HEK293 (cell line): ENCODE measurements around the gene UNCX.

ENCODE experiments used
- CTCF ChIA-PET: fragments of 350-600 bp; formaldehyde crosslinking; extraction: SDS; loops from one replicate; lab custom pipeline; 2021; ENCODE audit warnings: antibody characterized with exemption; lab: Yijun Ruan, JAX
- POLR2A ChIA-PET: fragments of 300-600 bp; formaldehyde crosslinking; extraction: SDS; loops from one replicate; lab custom pipeline; 2020; ENCODE audit warnings: antibody characterized with exemption, inconsistent platforms; lab: Yijun Ruan, JAX
- H3K27ac ChIP-seq: fragments of 200-500 bp; sonication (Bioruptor generic); 2 replicates; pipeline ENCODE4 v1.5.1; 2014; ENCODE audit warnings: low read depth, low read length, control low read depth, inconsistent platforms; ENCODE audit errors: extremely low read depth
- H3K36me3 ChIP-seq, 2 experiments: fragments of 200-500 bp in 1 of 2; sonication (Bioruptor generic) in 1 of 2; 1 replicate in 1 of 2; 2 replicates in 1 of 2; pipeline ENCODE4 v1.5.1; 2014 to 2017; ENCODE audit warnings: inconsistent platforms in 2 of 2, low read length in 2 of 2; ENCODE audit not compliant: control insufficient read depth in 2 of 2, insufficient read depth in 1 of 2
- H3K4me1 ChIP-seq: fragments of 200-500 bp; sonication (Bioruptor generic); 2 replicates; pipeline ENCODE4 v1.5.1; 2014; ENCODE audit warnings: mild to moderate bottlenecking, low read length, inconsistent platforms; ENCODE audit not compliant: control insufficient read depth, insufficient read depth
- H3K4me3 ChIP-seq: 2 replicates; pipeline ENCODE4 v1.5.1; 2011; ENCODE audit warnings: low read depth, mild to moderate bottlenecking, control low read depth, low read length, moderate library complexity
- H3K9me3 ChIP-seq: fragments of 200-500 bp; sonication (Bioruptor generic); 2 replicates; pipeline ENCODE4 v1.5.1; 2014; ENCODE audit warnings: low read depth, low read length, inconsistent platforms; ENCODE audit not compliant: control insufficient read depth, insufficient read depth
- BCL6B ChIP-seq: fragments of 450-650 bp; formaldehyde crosslinking; IDR thresholded peaks from 2 replicates; pipeline ENCODE4 v1.5.1; 2017; ENCODE audit warnings: missing biosample characterization, missing genetic modification characterization
- GLI4 ChIP-seq: fragments of 450-650 bp; formaldehyde crosslinking; IDR thresholded peaks from 2 replicates; pipeline ENCODE4 v1.5.1; 2016; ENCODE audit warnings: missing biosample characterization, missing genetic modification characterization
- PRDM6 ChIP-seq: fragments of 450-650 bp; formaldehyde crosslinking; IDR thresholded peaks from 2 replicates; pipeline ENCODE4 v1.5.1; 2017; ENCODE audit warnings: missing biosample characterization, missing genetic modification characterization
- ZBTB1 ChIP-seq: fragments of 450-650 bp; formaldehyde crosslinking; IDR thresholded peaks from 2 replicates; pipeline ENCODE4 v1.5.1; 2016; ENCODE audit warnings: missing biosample characterization, missing genetic modification characterization
- ZBTB26 ChIP-seq: fragments of 450-650 bp; formaldehyde crosslinking; optimal IDR thresholded peaks from 2 replicates; pipeline ENCODE3; 2016; ENCODE audit warnings: missing biosample characterization, mild to moderate bottlenecking, missing genetic modification characterization
- ZIC2 ChIP-seq: fragments of 450-650 bp; formaldehyde crosslinking; IDR thresholded peaks from 2 replicates; pipeline ENCODE4 v1.5.1; 2016; ENCODE audit warnings: missing biosample characterization, missing genetic modification characterization
- ZNF140 ChIP-seq: fragments of 450-650 bp; formaldehyde crosslinking; IDR thresholded peaks from 2 replicates; pipeline ENCODE4 v1.5.1; 2016; ENCODE audit warnings: missing biosample characterization, missing genetic modification characterization
- ZNF24 ChIP-seq: fragments of 450-650 bp; formaldehyde crosslinking; IDR thresholded peaks from 2 replicates; pipeline ENCODE4 v1.5.1; 2016; ENCODE audit warnings: missing biosample characterization, missing genetic modification characterization
- ZNF248 ChIP-seq: fragments of 450-650 bp; formaldehyde crosslinking; IDR thresholded peaks from 2 replicates; pipeline ENCODE4 v1.5.1; 2017; ENCODE audit warnings: missing biosample characterization, missing genetic modification characterization
- ZNF37A ChIP-seq: fragments of 450-650 bp; IDR thresholded peaks from 2 replicates; pipeline ENCODE4 v1.5.1; 2018; ENCODE audit warnings: missing biosample characterization, missing genetic modification characterization
- ZNF626 ChIP-seq: fragments of 450-650 bp; sonication (Bioruptor Pico); formaldehyde crosslinking; IDR thresholded peaks from 2 replicates; pipeline ENCODE4 v1.5.1; 2018; ENCODE audit warnings: missing biosample characterization, missing genetic modification characterization, inconsistent platforms
- ZNF654 ChIP-seq: fragments of 450-650 bp; formaldehyde crosslinking; IDR thresholded peaks from 2 replicates; pipeline ENCODE4 v1.5.1; 2016; ENCODE audit warnings: low read depth, missing biosample characterization, missing genetic modification characterization
- ZNF664 ChIP-seq: fragments of 450-650 bp; formaldehyde crosslinking; IDR thresholded peaks from 2 replicates; pipeline ENCODE4 v1.5.1; 2016; ENCODE audit warnings: missing biosample characterization, missing genetic modification characterization
- ZNF776 ChIP-seq: fragments of 450-650 bp; formaldehyde crosslinking; IDR thresholded peaks from 2 replicates; pipeline ENCODE4 v1.5.0; 2017; ENCODE audit warnings: missing biosample characterization, missing genetic modification characterization, borderline replicate concordance
- ZNF830 ChIP-seq: fragments of 450-650 bp; IDR thresholded peaks from 2 replicates; pipeline ENCODE4 v1.5.0; 2018; ENCODE audit warnings: missing biosample characterization, missing genetic modification characterization, low read depth, mild to moderate bottlenecking, moderate library complexity
- ZSCAN23 ChIP-seq: fragments of 450-650 bp; formaldehyde crosslinking; IDR thresholded peaks from 2 replicates; pipeline ENCODE4 v1.5.1; 2016; ENCODE audit warnings: missing biosample characterization, missing genetic modification characterization
- TF ChIP-seq, protein P1 (sequence below): fragments of 450-650 bp; formaldehyde crosslinking; IDR thresholded peaks from 2 replicates; pipeline ENCODE4 v1.5.1; 2016; ENCODE audit warnings: missing biosample characterization, missing genetic modification characterization
- TF ChIP-seq, protein P2 (sequence below): fragments of 450-650 bp; formaldehyde crosslinking; IDR thresholded peaks from 2 replicates; pipeline ENCODE4 v1.5.1; 2017; ENCODE audit warnings: missing biosample characterization, mild to moderate bottlenecking, missing genetic modification characterization, moderate library complexity

The UNCX gene

DNA sequence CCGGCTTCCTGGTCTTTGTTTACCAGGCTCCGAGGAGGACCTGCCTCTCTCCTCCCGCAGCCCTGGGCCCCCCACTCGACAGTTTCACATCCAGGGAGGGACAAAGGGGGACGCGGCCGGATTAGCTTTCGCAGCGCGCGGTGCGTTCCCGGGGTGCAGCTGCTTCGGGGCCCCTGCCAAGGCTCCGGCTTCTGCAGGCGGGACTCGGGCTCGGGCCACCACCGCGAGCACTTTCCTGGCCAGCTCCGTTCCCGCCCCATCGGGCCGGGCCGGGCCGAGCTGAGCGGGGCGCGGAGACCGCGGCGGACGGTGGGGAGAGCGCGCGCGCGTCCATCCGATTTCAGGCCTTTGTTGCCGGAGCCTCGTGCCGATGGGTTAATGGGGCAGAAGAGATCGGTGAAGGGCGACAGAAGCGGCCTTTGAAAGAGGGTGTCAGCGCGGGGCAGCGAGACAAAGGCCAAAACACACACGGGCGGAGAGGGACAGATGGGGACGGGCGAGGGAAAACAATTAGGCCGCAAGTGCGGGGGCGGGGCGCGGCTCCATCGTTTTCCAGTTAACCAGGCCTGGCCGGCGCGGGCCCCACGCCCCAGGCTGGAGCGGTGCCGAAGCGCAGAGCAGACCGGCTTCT is 8.5 kb upstream of the UNCX start (continued):
- TF ChIP-seq ZNF140 = no peak

DNA sequence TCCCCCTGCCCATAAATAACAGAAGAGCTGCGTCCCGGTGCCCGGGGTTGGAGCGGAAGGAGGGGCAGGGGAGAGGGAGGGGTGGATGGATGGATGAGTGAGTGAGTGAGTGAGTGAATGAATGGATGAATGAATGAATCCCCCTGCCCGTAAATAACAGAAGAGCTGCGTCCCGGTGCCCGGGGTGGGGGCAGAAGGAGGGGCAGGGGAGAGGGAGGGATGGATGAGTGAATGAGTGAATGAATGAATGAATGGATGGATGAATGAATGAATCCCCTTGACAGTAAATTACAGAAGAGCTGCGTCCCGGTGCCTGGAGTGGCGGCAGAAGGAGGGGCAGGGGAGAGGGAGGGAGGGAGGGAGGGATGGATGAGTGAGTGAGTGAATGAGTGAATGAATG is 7.6 kb upstream of the UNCX start:
- H3K9me3 ChIP-seq = no peaks in the 10 kb centered on the region
- H3K4me1 ChIP-seq = no peaks in the 10 kb centered on the region
- TF ChIP-seq, protein P1, sequence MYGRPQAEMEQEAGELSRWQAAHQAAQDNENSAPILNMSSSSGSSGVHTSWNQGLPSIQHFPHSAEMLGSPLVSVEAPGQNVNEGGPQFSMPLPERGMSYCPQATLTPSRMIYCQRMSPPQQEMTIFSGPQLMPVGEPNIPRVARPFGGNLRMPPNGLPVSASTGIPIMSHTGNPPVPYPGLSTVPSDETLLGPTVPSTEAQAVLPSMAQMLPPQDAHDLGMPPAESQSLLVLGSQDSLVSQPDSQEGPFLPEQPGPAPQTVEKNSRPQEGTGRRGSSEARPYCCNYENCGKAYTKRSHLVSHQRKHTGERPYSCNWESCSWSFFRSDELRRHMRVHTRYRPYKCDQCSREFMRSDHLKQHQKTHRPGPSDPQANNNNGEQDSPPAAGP (tag by site-specific recombination) = no peak
- no peak for TF ChIP-seq GLI4
- no peak for TF ChIP-seq PRDM6 (tag by site-specific recombination)
- TF ChIP-seq ZNF626 (tag by site-specific recombination) = no peak
- TF ChIP-seq ZIC2 = no peak
- TF ChIP-seq ZSCAN23 (tag by site-specific recombination) = no peak
- no peak for TF ChIP-seq ZNF776
- TF ChIP-seq ZNF664 = no peak
- TF ChIP-seq ZNF830 (tag by site-specific recombination) = no peak
- TF ChIP-seq BCL6B (tag by site-specific recombination) = no peak
- TF ChIP-seq ZNF37A = no peak
- no peak for TF ChIP-seq ZNF248 (tag by site-specific recombination)
- no peak for TF ChIP-seq ZBTB1
- ChIA-PET CTCF (interaction anchor here (0.5 to 2.9 kb wide), 18 partner anchors 9 to 509 kb away, joined by 3 to 12 read pairs (median 5); no protein-coding TSS in a partner anchor), POLR2A (no interaction called here)
- no peak overlapping the region for H3K27ac ChIP-seq
- no peak overlapping the region for H3K4me3 ChIP-seq
- no peaks in the 10 kb centered on the region for H3K36me3 ChIP-seq

- Histone ChIP-seq H3K4me1 (no peaks in the 10 kb centered on the region), H3K4me3 (no peak overlapping the region), H3K36me3 (no peaks in the 10 kb centered on the region), H3K27ac (no peak overlapping the region), H3K9me3 (no peaks in the 10 kb centered on the region)
- ChIA-PET POLR2A (no interaction called here), CTCF (interaction anchor here (0.5 to 2.9 kb wide), 22 partner anchors 10 to 510 kb away, joined by 3 to 12 read pairs (median 5); no protein-coding TSS in a partner anchor)
- TF ChIP-seq ZNF24 (tag by site-specific recombination) (peak; percentile 68; the same call in 1 of the 2 replicates), PRDM6 (tag by site-specific recombination) (no peak), ZBTB26 (tag by site-specific recombination) (peak; percentile 37), ZNF654 (tag by site-specific recombination) (peak; percentile 33)
- TF ChIP-seq, protein P2, sequence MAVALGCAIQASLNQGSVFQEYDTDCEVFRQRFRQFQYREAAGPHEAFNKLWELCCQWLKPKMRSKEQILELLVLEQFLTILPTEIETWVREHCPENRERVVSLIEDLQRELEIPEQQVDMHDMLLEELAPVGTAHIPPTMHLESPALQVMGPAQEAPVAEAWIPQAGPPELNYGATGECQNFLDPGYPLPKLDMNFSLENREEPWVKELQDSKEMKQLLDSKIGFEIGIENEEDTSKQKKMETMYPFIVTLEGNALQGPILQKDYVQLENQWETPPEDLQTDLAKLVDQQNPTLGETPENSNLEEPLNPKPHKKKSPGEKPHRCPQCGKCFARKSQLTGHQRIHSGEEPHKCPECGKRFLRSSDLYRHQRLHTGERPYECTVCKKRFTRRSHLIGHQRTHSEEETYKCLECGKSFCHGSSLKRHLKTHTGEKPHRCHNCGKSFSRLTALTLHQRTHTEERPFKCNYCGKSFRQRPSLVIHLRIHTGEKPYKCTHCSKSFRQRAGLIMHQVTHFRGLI (tag by site-specific recombination) = no peak
- TF ChIP-seq, all 188 proteins: peak for 3
These were observed 7.1 kb upstream of the UNCX start for GRCh38 chr7:1225441-1226185.
